Activated CD8-positive, alpha-beta memory T cell treated with anti-CD3 and anti-CD28 coated beads for 36 hours (primary cell): ENCODE results near the gene GNPTAB. TPM values are rescaled to one million over a fixed set of nuclear protein-coding genes. Genes with fewer than 3 reads are reported as not detected.
"Not testable (repeated sequence)": the region's sequence is repeated elsewhere in the genome, so short reads cannot be mapped to it uniquely, and the experiment has no call there.

ENCODE experiments used
- CTCF ChIA-PET: fragments of 350-600 bp; sonication (Branson Sonifier 250); formaldehyde crosslinking; loops from one replicate; lab custom pipeline; 2021; ENCODE audit warnings: antibody characterized with exemption; lab: Charles Lee
- POLR2A ChIA-PET: fragments of 350-600 bp; sonication (Branson Sonifier 250); formaldehyde crosslinking; loops from one replicate; lab custom pipeline; 2021; ENCODE audit warnings: antibody characterized with exemption; lab: Charles Lee
- total RNA-seq, 2 experiments: library from RNA; stranded (reverse); gene quantifications; one replicate each; pipeline ENCODE4 v1.2.3, GENCODE V29; 2021

GNPTAB gene
- total RNA-seq, 2 experiments from 2014 or later, result 73.1 to 73.8 TPM

GRCh38 chr12:101763246-101763931 is 67.4 kb downstream of the GNPTAB start:
- ChIA-PET POLR2A (no interaction called here), CTCF (interaction anchor here (1.3 to 1.6 kb wide), 2 partner anchors 10 to 76 kb away, joined by 4 to 5 read pairs; no protein-coding TSS in a partner anchor)

GRCh38 chr12:101761781-101762180 is 69.0 kb downstream of the GNPTAB start:
- ChIA-PET CTCF (interaction anchor here (1.4 kb wide), 1 partner anchor 79 kb away, joined by 3 read pairs; no protein-coding TSS in a partner anchor), POLR2A (no interaction called here)

DNA sequence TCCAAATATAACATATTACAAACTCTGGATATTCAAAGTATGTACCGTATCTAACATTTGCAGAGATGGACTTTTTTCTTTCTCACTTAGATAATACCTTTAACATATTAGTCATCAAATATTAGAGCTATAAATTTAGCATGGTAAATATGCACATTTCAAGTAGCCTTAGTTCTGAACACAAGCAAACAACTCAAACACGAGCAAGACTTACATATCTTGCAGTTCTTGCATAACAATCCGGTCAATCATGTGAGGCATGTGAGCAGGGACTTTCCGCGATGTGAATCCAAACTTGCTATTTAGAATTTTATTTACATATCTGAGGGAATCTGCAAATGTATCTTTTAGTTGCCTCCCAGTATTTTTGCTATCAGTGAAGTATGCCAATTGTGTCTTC is 69.4 kb downstream of the GNPTAB start:
- CTCF ChIA-PET, result interaction anchor here (0.7 to 1.4 kb wide), 2 partner anchors 11 to 79 kb away, joined by 3 to 4 read pairs; no protein-coding TSS in a partner anchor
- POLR2A ChIA-PET, result no interaction called here

GRCh38 chr12:101759396-101760047 is 71.2 kb downstream of the GNPTAB start:
- CTCF ChIA-PET, result interaction anchor here (0.6 to 1.8 kb wide), 6 partner anchors 9 to 737 kb away, joined by 3 to 6 read pairs (median 4); no protein-coding TSS in a partner anchor
- POLR2A ChIA-PET, result interaction anchor here (0.6 kb wide), 1 partner anchor 30 kb away, joined by 4 read pairs; no protein-coding TSS in a partner anchor

DNA sequence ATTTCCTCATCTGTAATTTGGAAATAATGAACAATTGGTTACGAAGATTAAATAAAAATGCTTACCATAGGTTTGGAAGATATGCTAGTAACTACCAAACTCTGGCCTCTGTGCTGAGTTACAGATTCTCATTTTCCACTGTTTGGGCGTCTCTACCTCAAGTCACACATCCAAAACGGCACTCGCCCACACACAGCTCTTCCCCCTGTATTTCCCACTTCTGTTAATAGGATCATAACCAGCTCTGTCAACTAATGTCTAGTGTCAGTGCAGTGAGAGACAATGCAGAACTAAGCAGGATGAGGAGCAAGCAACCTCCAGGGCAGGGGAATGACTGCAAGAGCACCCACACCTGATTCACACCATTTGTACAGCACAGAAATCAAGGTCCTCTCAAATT is 80.6 kb downstream of the GNPTAB start:
- ChIA-PET POLR2A (no interaction called here), CTCF (no interaction called here)

DNA sequence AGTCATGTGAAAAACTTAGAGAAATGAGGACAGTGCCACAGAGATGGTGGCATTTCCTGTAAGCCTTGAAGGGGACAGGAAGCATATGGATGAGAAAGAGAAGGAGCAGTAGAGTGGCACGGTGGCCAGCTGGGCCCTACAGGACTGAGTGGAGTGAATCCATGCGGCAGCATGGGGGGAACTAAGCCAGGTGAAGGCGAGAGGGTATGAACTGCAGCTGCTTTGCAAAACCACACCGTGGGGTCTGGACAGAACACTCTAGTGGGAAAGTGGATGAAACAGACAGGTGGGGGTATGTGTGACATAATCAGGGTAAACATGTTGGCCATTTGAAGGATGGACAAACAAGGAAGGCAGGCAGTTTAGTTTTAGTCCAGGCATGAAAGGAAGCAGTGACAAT is 81.1 kb downstream of the GNPTAB start:
- CTCF ChIA-PET, result no interaction called here
- POLR2A ChIA-PET, result no interaction called here

GRCh38 chr12:101748907-101749306 is 81.9 kb downstream of the GNPTAB start:
- POLR2A ChIA-PET, result interaction anchor here (0.6 kb wide), 1 partner anchor 114 kb away, joined by 8 read pairs; no protein-coding TSS in a partner anchor
- CTCF ChIA-PET, result no interaction called here

- POLR2A ChIA-PET, result no interaction called here
- CTCF ChIA-PET, result no interaction called here
Observed at GRCh38 chr12:101747697-101748096, 83.1 kb downstream of the GNPTAB start.

- ChIA-PET CTCF (interaction anchor here (0.7 kb wide), 1 partner anchor 336 kb away, joined by 3 read pairs; no protein-coding TSS in a partner anchor), POLR2A (no interaction called here)
Observed at GRCh38 chr12:101746661-101747060, 84.1 kb downstream of the GNPTAB start.

- POLR2A ChIA-PET, result no interaction called here
- CTCF ChIA-PET, result interaction anchor here (0.7 kb wide), 1 partner anchor 336 kb away, joined by 3 read pairs; no protein-coding TSS in a partner anchor
Observed at GRCh38 chr12:101746196-101746595, 84.6 kb downstream of the GNPTAB start.

GRCh38 chr12:101745481-101745880 is 85.3 kb downstream of the GNPTAB start:
- ChIA-PET POLR2A (no interaction called here), CTCF (no interaction called here)

GRCh38 chr12:101743724-101744472 is 86.9 kb downstream of the GNPTAB start:
- ChIA-PET CTCF (no interaction called here), POLR2A (interaction anchor here (0.5 kb wide), 1 partner anchor 173 kb away, joined by 4 read pairs; no protein-coding TSS in a partner anchor)

DNA sequence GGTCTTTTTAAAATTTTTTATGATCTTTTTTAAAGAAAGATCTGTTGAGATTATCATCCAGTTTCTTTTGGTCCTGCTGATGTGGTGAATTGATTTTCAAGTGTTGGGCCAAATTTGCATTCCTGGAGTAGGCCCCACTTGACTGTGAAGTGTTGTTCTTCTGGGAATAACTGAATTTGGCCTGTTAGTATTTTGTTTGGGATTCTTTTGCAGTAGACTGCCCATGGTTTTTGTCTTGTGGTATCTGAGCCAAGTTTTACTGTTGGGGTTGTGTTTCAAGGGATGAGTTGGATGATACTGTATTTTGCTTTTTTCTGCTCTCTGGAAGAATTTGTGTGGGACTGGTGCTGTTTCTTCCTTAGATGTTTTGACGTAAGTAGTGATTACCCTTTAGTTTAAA is 87.5 kb downstream of the GNPTAB start:
- ChIA-PET CTCF (no interaction called here), POLR2A (no interaction called here)

GRCh38 chr12:101740980-101741379 is 89.8 kb downstream of the GNPTAB start:
- ChIA-PET POLR2A (no interaction called here), CTCF (no interaction called here)

- ChIA-PET POLR2A (no interaction called here), CTCF (no interaction called here)
Observed at GRCh38 chr12:101740566-101740965, 90.2 kb downstream of the GNPTAB start.

GRCh38 chr12:101738920-101739665 is 91.7 kb downstream of the GNPTAB start, which contains the start of gene SYCP3:
Gene SYCP3 (minus strand): TSS chr12:101739462. CDS start chr12:101737935, 1,527 bp downstream.
- CTCF ChIA-PET, result interaction anchor here (0.6 kb wide), 1 partner anchor 87 kb away, joined by 4 read pairs; no protein-coding TSS in a partner anchor

DNA sequence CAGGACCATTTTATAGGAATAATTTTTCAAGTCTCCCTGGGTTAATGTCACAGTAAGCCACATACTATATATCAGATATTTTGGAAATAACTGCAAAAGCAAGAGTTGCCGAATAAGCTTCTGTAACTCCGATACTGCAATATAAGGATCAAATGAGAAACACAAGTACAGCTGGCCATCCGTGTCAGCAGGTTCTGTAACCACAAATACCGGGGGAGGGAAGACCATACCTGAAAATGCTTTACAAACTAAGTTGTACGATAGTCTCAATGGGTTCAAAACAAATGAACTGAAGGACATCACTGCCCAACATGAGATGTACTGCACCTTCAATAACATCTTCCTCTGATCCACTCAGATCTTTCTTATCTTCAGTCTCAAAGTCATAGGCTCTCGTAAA is 93.3 kb downstream of the GNPTAB start:
- CTCF ChIA-PET, result interaction anchor here (0.6 kb wide), 2 partner anchors 16 to 101 kb away, joined by 3 read pairs; no protein-coding TSS in a partner anchor
- POLR2A ChIA-PET, result no interaction called here

More at GRCh38 chr12:101738920-101739665, 91.7 kb downstream of the GNPTAB start, which contains the start of gene SYCP3:
- POLR2A ChIA-PET, result interaction anchor here (0.6 kb wide), 1 partner anchor 184 kb away, joined by 3 read pairs; no protein-coding TSS in a partner anchor

GRCh38 chr12:101734482-101734881 is 96.3 kb downstream of the GNPTAB start:
- POLR2A ChIA-PET, CTCF ChIA-PET: not testable (repeated sequence)
